Panc1 (cell line): ENCODE measurements around the gene SLC4A4. TPM values are rescaled to one million over a fixed set of nuclear protein-coding genes. Genes with fewer than 3 reads are reported as not detected.

Experiments
- ATAC-seq: fragments of 200-7000 bp; cut with Tn5 transposase; 2 replicates; pipeline ENCODE4 v1.9.1; 2020; ENCODE audit warnings: mild to moderate bottlenecking, moderate library complexity
- BruUV-seq: library from RNA; stranded (reverse); fragments of 400-500 nt; replicated peaks from 2 replicates; lab custom pipeline; 2021; lab: Mats Ljungman, UMichigan
- CTCF ChIA-PET: fragments of 300-600 bp; sonication (Branson Sonifier 250); formaldehyde crosslinking; loops from one replicate; lab custom pipeline; 2022; ENCODE audit warnings: antibody characterized with exemption; lab: Charles Lee
- POLR2A ChIA-PET: fragments of 300-600 bp; sonication (Branson Sonifier 250); formaldehyde crosslinking; loops from one replicate; lab custom pipeline; 2022; ENCODE audit warnings: antibody characterized with exemption; lab: Charles Lee
- DNase-seq: peaks from one replicate; pipeline ENCODE4 v3.0.0-alpha.2; 2010; ENCODE audit warnings: low read depth, low spot score
- H3K27ac ChIP-seq: 2 replicates; pipeline ENCODE4 v1.5.1; 2011; ENCODE audit warnings: mild to moderate bottlenecking, low read length, inconsistent platforms
- H3K27me3 ChIP-seq: fragments of 200-500 bp; sonication (Bioruptor generic); 2 replicates; pipeline ENCODE4 v1.6.0; 2014; ENCODE audit warnings: low read length, inconsistent platforms; ENCODE audit not compliant: control insufficient read depth, insufficient read depth
- H3K36me3 ChIP-seq: fragments of 200-500 bp; sonication (Bioruptor generic); 2 replicates; pipeline ENCODE4 v1.5.1; 2014; ENCODE audit warnings: inconsistent platforms, mild to moderate bottlenecking, low read length, moderate library complexity; ENCODE audit not compliant: control insufficient read depth, insufficient read depth
- H3K4me1 ChIP-seq: 2 replicates; pipeline ENCODE4 v1.5.1; 2011; ENCODE audit warnings: inconsistent platforms, mild to moderate bottlenecking, low read length, moderate library complexity; ENCODE audit not compliant: control insufficient read depth, insufficient read depth
- H3K4me3 ChIP-seq, 2 experiments: 2 replicates each; pipeline ENCODE4 v1.5.1; 2011 to 2012; ENCODE audit warnings: low read depth in 2 of 2, low read length in 2 of 2, mild to moderate bottlenecking in 2 of 2, inconsistent platforms in 1 of 2, moderate library complexity in 1 of 2
- H3K9me3 ChIP-seq: fragments of 200-500 bp; sonication (Bioruptor generic); 2 replicates; pipeline ENCODE4 v1.5.1; 2014; ENCODE audit warnings: low read depth, mild to moderate bottlenecking, inconsistent platforms, low read length, moderate library complexity; ENCODE audit not compliant: control insufficient read depth, insufficient read depth
- POLR2AphosphoS5 ChIP-seq: IDR thresholded peaks from 2 replicates; pipeline ENCODE4 v1.6.1; 2012; ENCODE audit warnings: mild to moderate bottlenecking, low read depth, low read length, moderate library complexity
- SIN3A ChIP-seq: IDR thresholded peaks from 2 replicates; pipeline ENCODE4 v1.6.1; 2012; ENCODE audit warnings: low read depth, mild to moderate bottlenecking, low read length, moderate library complexity, borderline replicate concordance; ENCODE audit not compliant: insufficient read depth
- TCF7L2 ChIP-seq: IDR thresholded peaks from 2 replicates; pipeline ENCODE4 v1.6.1; 2011; ENCODE audit warnings: mild to moderate bottlenecking, low read depth, low read length, inconsistent platforms
- in situ Hi-C: cut with HindIII; loops from 2 replicates; pipeline ENCODE4 v1.10.0; 2016; ENCODE audit warnings: low sequenced_read_pairs, low pct_unique_long_range_greater_than_20kb
- intact Hi-C: fragments of 100-400 bp; cut with micrococcal nuclease; formaldehyde crosslinking; loops from one replicate; pipeline ENCODE4 v1.10.0; 2022; ENCODE audit not compliant: unreplicated experiment
- total RNA-seq: library from RNA; stranded (reverse); gene quantifications from one replicate; pipeline ENCODE4 v1.2.1, GENCODE V29; 2021; ENCODE audit not compliant: unreplicated experiment
- TF ChIP-seq, protein P1 (sequence below), 2 experiments: IDR thresholded peaks; 2 replicates each; pipeline ENCODE4 v1.6.1; 2011 to 2012; ENCODE audit warnings: low read depth in 2 of 2, control low read depth in 1 of 2, low read length in 1 of 2, mild to moderate bottlenecking in 1 of 2, moderate library complexity in 1 of 2; ENCODE audit not compliant: insufficient read depth in 1 of 2
- TF ChIP-seq, protein P2 (sequence below): fragments of 450-650 bp; IDR thresholded peaks from 2 replicates; pipeline ENCODE4 v1.5.1; 2017; ENCODE audit warnings: mild to moderate bottlenecking

The SLC4A4 gene
- total RNA-seq, 1 experiment from 2014 or later, result 0.26 TPM

DNA sequence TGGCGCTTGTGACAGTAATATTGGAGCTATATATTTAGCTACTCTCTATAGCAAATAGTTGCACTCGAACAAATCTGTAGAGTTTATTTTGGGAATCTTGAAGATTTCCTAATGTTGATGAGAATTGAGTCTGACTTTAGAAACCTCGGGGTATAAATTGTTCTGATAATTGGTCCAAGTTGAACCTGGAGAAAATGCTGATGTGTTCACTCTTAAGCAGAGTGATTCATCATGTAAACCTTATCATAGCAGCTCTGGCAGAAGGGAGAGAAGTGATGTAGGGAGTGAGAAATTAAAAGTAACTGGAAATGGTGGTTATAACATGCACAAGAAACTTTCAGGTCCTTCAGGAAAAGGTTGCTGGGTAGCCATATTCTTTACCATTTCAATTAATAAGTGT, 16.4 kb upstream of the SLC4A4 start:
- Histone ChIP-seq H3K27me3 (no peaks in the 10 kb centered on the region), H3K36me3 (no peaks in the 10 kb centered on the region), H3K4me1 (no peaks in the 10 kb centered on the region), H3K9me3 (no peaks in the 10 kb centered on the region), H3K27ac (no peak overlapping the region), H3K4me3 (no peak overlapping the region)
- in situ Hi-C loops (no loop called here), intact Hi-C loops (no loop called here)
- ChIA-PET CTCF (no interaction called here), POLR2A (no interaction called here)
- TF ChIP-seq, protein P1, sequence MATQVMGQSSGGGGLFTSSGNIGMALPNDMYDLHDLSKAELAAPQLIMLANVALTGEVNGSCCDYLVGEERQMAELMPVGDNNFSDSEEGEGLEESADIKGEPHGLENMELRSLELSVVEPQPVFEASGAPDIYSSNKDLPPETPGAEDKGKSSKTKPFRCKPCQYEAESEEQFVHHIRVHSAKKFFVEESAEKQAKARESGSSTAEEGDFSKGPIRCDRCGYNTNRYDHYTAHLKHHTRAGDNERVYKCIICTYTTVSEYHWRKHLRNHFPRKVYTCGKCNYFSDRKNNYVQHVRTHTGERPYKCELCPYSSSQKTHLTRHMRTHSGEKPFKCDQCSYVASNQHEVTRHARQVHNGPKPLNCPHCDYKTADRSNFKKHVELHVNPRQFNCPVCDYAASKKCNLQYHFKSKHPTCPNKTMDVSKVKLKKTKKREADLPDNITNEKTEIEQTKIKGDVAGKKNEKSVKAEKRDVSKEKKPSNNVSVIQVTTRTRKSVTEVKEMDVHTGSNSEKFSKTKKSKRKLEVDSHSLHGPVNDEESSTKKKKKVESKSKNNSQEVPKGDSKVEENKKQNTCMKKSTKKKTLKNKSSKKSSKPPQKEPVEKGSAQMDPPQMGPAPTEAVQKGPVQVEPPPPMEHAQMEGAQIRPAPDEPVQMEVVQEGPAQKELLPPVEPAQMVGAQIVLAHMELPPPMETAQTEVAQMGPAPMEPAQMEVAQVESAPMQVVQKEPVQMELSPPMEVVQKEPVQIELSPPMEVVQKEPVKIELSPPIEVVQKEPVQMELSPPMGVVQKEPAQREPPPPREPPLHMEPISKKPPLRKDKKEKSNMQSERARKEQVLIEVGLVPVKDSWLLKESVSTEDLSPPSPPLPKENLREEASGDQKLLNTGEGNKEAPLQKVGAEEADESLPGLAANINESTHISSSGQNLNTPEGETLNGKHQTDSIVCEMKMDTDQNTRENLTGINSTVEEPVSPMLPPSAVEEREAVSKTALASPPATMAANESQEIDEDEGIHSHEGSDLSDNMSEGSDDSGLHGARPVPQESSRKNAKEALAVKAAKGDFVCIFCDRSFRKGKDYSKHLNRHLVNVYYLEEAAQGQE (IDR thresholded peaks at IDR 0.05; ENCODE audit: insufficient read depth in 1 of 2, low read depth in 2 of 2, low read length in 1 of 2), result no peak
- TF ChIP-seq, protein P2, sequence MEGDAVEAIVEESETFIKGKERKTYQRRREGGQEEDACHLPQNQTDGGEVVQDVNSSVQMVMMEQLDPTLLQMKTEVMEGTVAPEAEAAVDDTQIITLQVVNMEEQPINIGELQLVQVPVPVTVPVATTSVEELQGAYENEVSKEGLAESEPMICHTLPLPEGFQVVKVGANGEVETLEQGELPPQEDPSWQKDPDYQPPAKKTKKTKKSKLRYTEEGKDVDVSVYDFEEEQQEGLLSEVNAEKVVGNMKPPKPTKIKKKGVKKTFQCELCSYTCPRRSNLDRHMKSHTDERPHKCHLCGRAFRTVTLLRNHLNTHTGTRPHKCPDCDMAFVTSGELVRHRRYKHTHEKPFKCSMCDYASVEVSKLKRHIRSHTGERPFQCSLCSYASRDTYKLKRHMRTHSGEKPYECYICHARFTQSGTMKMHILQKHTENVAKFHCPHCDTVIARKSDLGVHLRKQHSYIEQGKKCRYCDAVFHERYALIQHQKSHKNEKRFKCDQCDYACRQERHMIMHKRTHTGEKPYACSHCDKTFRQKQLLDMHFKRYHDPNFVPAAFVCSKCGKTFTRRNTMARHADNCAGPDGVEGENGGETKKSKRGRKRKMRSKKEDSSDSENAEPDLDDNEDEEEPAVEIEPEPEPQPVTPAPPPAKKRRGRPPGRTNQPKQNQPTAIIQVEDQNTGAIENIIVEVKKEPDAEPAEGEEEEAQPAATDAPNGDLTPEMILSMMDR, result no peak
- TF ChIP-seq TCF7L2 (no peak), POLR2AphosphoS5 (no peak), SIN3A (no peak)
- no TSS peak for BruUV-seq
- DNase-seq (no peak), ATAC-seq (no peak)

- ChIA-PET CTCF (no interaction called here), POLR2A (no interaction called here)
- TF ChIP-seq, protein P2, result no peak
- TF ChIP-seq SIN3A (no peak), POLR2AphosphoS5 (no peak), TCF7L2 (no peak)
- TF ChIP-seq, protein P1 (IDR thresholded peaks at IDR 0.05; ENCODE audit: insufficient read depth in 1 of 2, low read depth in 2 of 2, low read length in 1 of 2), result no peak
- no peak for DNase-seq
- Histone ChIP-seq H3K9me3 (no peaks in the 10 kb centered on the region), H3K27ac (no peak overlapping the region), H3K36me3 (no peaks in the 10 kb centered on the region), H3K4me3 (no peak overlapping the region), H3K27me3 (no peaks in the 10 kb centered on the region), H3K4me1 (no peaks in the 10 kb centered on the region)
- no peak for ATAC-seq
- in situ Hi-C loops (no loop called here), intact Hi-C loops (no loop called here)
- no TSS peak for BruUV-seq
Observed at GRCh38 chr4:71333368-71333767, 5.5 kb upstream of the SLC4A4 start.
